Measurements from ENCODE around the gene SLC14A1. TPM values are rescaled to one million over a fixed set of nuclear protein-coding genes. Genes with fewer than 3 reads are reported as not detected.

Gene SLC14A1
- total and polyA plus RNA-seq, 2 experiments from 2014 or later: 0.29 to 0.54 TPM

DNA sequence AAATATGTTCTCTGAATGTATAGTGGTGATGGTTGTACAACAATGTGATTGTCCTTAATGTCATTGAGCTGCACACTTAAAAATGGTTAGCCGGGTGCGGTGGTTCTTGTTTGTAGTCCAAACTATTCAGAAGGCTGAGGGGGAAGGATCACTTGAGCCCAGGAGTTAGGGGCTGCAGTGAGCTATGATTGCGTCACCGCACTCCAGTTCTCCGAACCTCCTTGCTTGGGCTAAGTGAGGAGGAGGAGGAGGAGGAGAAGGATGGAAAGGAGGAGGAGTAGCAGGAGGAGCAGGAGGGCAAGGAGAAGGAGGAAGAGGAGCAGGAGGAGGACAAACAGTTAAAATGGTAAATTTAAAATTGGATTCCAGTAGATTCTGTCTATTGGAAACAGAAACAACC is 10.5 kb downstream of the SLC14A1 start:
- Histone ChIP-seq H3K4me1 (ENCODE audit: insufficient read depth) (peaks cover 15% of the 10 kb centered on the region), H3K4me2 (ENCODE audit: unreplicated experiment) (no peak overlapping the region), H3K79me2 (ENCODE audit: insufficient read depth) (no peaks in the 10 kb centered on the region), H3K36me3 (ENCODE audit: low read depth) (no peaks in the 10 kb centered on the region), H3K9ac (no peak overlapping the region), H3K27me3 (replicated peaks; ENCODE audit: insufficient read depth) (no peaks in the 10 kb centered on the region), H3F3A (ENCODE audit: insufficient read depth) (no peaks in the 10 kb centered on the region; the same call in 1 of the 2 replicates), H3K4me3 (no peak overlapping the region), H2AFZ (no peak overlapping the region), H4K20me1 (ENCODE audit: insufficient read depth) (no peaks in the 10 kb centered on the region), H3K27ac (no peak overlapping the region), H3K9me3 (ENCODE audit: low read depth) (no peaks in the 10 kb centered on the region), H3K9me2 (ENCODE audit: insufficient read depth) (no peaks in the 10 kb centered on the region)
- in situ Hi-C loops (cut with MboI): no loop called here
- TF ChIP-seq EZH2 (IDR thresholded peaks at IDR 0.05; ENCODE audit: insufficient read depth, poor library complexity, severe bottlenecking) (no peak), EZH2phosphoT487 (IDR thresholded peaks at IDR 0.05; ENCODE audit: insufficient read depth, low read depth) (no peak)
- no peak for DNase-seq
- WGBS, 2 experiments (ENCODE audit: low coverage in 1 of 2, low lambda C conversion rate in 2 of 2, missing lambda C conversion rate in 2 of 2): 96 to 98% methylated on average over 5 of the region's 5 CpGs

DNA sequence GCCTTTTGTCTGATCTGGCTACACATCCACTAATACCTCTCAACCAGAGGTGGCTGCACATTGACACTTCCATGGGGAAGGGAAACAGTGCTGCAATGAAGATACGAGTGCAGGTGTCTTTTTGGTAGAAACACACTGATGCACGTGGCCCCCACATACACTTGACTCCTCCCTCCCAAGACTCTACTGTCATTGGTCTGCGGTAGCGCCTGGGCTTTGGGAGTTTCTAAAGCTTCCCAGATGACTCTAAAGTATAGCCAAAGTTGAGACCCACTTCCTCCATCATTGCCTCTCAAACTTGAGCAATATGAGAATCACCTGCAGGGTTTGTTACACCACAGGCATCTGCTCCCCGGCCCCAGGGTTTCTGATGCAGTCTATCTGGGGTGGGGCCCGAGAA is 11.0 kb downstream of the SLC14A1 start:
- no peak overlapping the region for H3K27ac ChIP-seq
- H3K79me2 ChIP-seq (ENCODE audit: insufficient read depth): no peaks in the 10 kb centered on the region
- no peak overlapping the region for H3K4me3 ChIP-seq
- H3F3A ChIP-seq (ENCODE audit: insufficient read depth): no peaks in the 10 kb centered on the region; the same call in 1 of the 2 replicates
- TF ChIP-seq EZH2phosphoT487 (IDR thresholded peaks at IDR 0.05; ENCODE audit: insufficient read depth, low read depth): no peak
- no peak for TF ChIP-seq EZH2 (IDR thresholded peaks at IDR 0.05; ENCODE audit: insufficient read depth, poor library complexity, severe bottlenecking)
- no peak for DNase-seq
- no peak overlapping the region for H3K4me2 ChIP-seq (ENCODE audit: unreplicated experiment)
- peaks cover 15% of the 10 kb centered on the region for H3K4me1 ChIP-seq (ENCODE audit: insufficient read depth)
- H3K9me3 ChIP-seq (ENCODE audit: low read depth): no peaks in the 10 kb centered on the region
- in situ Hi-C loops (cut with MboI): no loop called here
- no peaks in the 10 kb centered on the region for H3K36me3 ChIP-seq (ENCODE audit: low read depth)
- H3K27me3 ChIP-seq (replicated peaks; ENCODE audit: insufficient read depth): no peaks in the 10 kb centered on the region
- no peak overlapping the region for H3K9ac ChIP-seq
- H3K9me2 ChIP-seq (ENCODE audit: insufficient read depth): no peaks in the 10 kb centered on the region
- no peak overlapping the region for H2AFZ ChIP-seq
- H4K20me1 ChIP-seq (ENCODE audit: insufficient read depth): no peaks in the 10 kb centered on the region
- WGBS, 2 experiments (ENCODE audit: low coverage in 1 of 2, low lambda C conversion rate in 2 of 2, missing lambda C conversion rate in 2 of 2): 78 to 79% methylated on average over 6 of the region's 6 CpGs

- DNase-seq: no peak
- no peaks in the 10 kb centered on the region for H3F3A ChIP-seq (ENCODE audit: insufficient read depth)
Measured at GRCh38 chr18:45738660-45739059, 14.7 kb downstream of the SLC14A1 start.

GRCh38 chr18:45739268-45739667 is 15.3 kb downstream of the SLC14A1 start:
- in situ Hi-C loops (cut with MboI): no loop called here
- Histone ChIP-seq H3K4me3 (no peak overlapping the region), H2AFZ (no peak overlapping the region), H3K36me3 (ENCODE audit: low read depth) (no peaks in the 10 kb centered on the region), H3K4me2 (ENCODE audit: unreplicated experiment) (no peak overlapping the region), H3K79me2 (ENCODE audit: insufficient read depth) (no peaks in the 10 kb centered on the region), H3K9me2 (ENCODE audit: insufficient read depth) (no peaks in the 10 kb centered on the region), H4K20me1 (ENCODE audit: insufficient read depth) (no peaks in the 10 kb centered on the region), H3K27ac (no peak overlapping the region), H3K9me3 (ENCODE audit: low read depth) (no peaks in the 10 kb centered on the region), H3F3A (ENCODE audit: insufficient read depth) (no peaks in the 10 kb centered on the region), H3K27me3 (replicated peaks; ENCODE audit: insufficient read depth) (no peaks in the 10 kb centered on the region), H3K9ac (no peak overlapping the region), H3K4me1 (ENCODE audit: insufficient read depth) (no peaks in the 10 kb centered on the region)
- TF ChIP-seq EZH2phosphoT487 (IDR thresholded peaks at IDR 0.05; ENCODE audit: insufficient read depth, low read depth): no peak
- TF ChIP-seq EZH2 (IDR thresholded peaks at IDR 0.05; ENCODE audit: insufficient read depth, poor library complexity, severe bottlenecking): no peak
- 79 to 85% methylated on average over 3 of the region's 3 CpGs for WGBS, 2 experiments (ENCODE audit: low coverage in 1 of 2, low lambda C conversion rate in 2 of 2, missing lambda C conversion rate in 2 of 2)
- no peak for DNase-seq

More at GRCh38 chr18:45738660-45739059, 14.7 kb downstream of the SLC14A1 start:
- H3K79me2 ChIP-seq (ENCODE audit: insufficient read depth): no peaks in the 10 kb centered on the region
- H3K4me1 ChIP-seq (ENCODE audit: insufficient read depth): no peaks in the 10 kb centered on the region
- H3K4me2 ChIP-seq (ENCODE audit: unreplicated experiment): no peak overlapping the region
- no peak for TF ChIP-seq EZH2 (IDR thresholded peaks at IDR 0.05; ENCODE audit: insufficient read depth, poor library complexity, severe bottlenecking)
- TF ChIP-seq EZH2phosphoT487 (IDR thresholded peaks at IDR 0.05; ENCODE audit: insufficient read depth, low read depth): no peak
- no peak overlapping the region for H3K4me3 ChIP-seq
- in situ Hi-C loops (cut with MboI): no loop called here
- H3K9me3 ChIP-seq (ENCODE audit: low read depth): no peaks in the 10 kb centered on the region
- H3K9me2 ChIP-seq (ENCODE audit: insufficient read depth): no peaks in the 10 kb centered on the region
- no peak overlapping the region for H3K27ac ChIP-seq
- no peaks in the 10 kb centered on the region for H3K36me3 ChIP-seq (ENCODE audit: low read depth)
- no peaks in the 10 kb centered on the region for H3K27me3 ChIP-seq (replicated peaks; ENCODE audit: insufficient read depth)
- no peaks in the 10 kb centered on the region for H4K20me1 ChIP-seq (ENCODE audit: insufficient read depth)
- H2AFZ ChIP-seq: no peak overlapping the region
- no peak overlapping the region for H3K9ac ChIP-seq

DNA sequence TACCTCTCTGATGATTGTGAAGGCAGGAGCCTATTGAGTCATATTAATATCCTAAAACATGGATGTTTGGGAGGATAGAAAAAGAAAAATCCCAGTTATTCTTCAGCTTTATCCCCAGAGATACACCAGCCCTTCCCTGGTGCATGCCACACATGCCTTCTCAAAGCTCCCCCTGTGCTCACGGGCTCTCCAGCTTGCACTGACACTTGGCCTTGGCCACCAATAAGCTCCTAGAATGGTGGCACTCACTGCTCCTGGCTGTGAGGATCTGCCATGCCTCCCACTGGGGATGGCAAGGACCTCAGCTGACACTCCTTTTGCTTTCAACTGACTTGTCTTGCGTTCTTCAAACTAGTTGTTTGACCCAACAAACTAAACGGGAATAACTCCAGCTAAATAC is 15.9 kb downstream of the SLC14A1 start:
- no peaks in the 10 kb centered on the region for H3K79me2 ChIP-seq (ENCODE audit: insufficient read depth)
- no peak overlapping the region for H3K4me2 ChIP-seq (ENCODE audit: unreplicated experiment)
- no peak overlapping the region for H3K9ac ChIP-seq
- H3K4me1 ChIP-seq (ENCODE audit: insufficient read depth): no peaks in the 10 kb centered on the region
- no peaks in the 10 kb centered on the region for H3F3A ChIP-seq (ENCODE audit: insufficient read depth)
- H2AFZ ChIP-seq: no peak overlapping the region
- H4K20me1 ChIP-seq (ENCODE audit: insufficient read depth): no peaks in the 10 kb centered on the region
- TF ChIP-seq EZH2 (IDR thresholded peaks at IDR 0.05; ENCODE audit: insufficient read depth, poor library complexity, severe bottlenecking) (no peak), EZH2phosphoT487 (IDR thresholded peaks at IDR 0.05; ENCODE audit: insufficient read depth, low read depth) (no peak)
- H3K4me3 ChIP-seq: no peak overlapping the region
- no peak for DNase-seq
- in situ Hi-C loops (cut with MboI): no loop called here
- WGBS, 2 experiments (ENCODE audit: low coverage in 1 of 2, low lambda C conversion rate in 2 of 2, missing lambda C conversion rate in 2 of 2): 63 to 65% methylated on average over 3 of the region's 3 CpGs
- H3K9me2 ChIP-seq (ENCODE audit: insufficient read depth): no peaks in the 10 kb centered on the region
- no peaks in the 10 kb centered on the region for H3K27me3 ChIP-seq (replicated peaks; ENCODE audit: insufficient read depth)
- H3K36me3 ChIP-seq (ENCODE audit: low read depth): no peaks in the 10 kb centered on the region
- no peak overlapping the region for H3K27ac ChIP-seq
- H3K9me3 ChIP-seq (ENCODE audit: low read depth): no peaks in the 10 kb centered on the region
